ENCODE data around the gene HPSE2.

Gene HPSE2

DNA sequence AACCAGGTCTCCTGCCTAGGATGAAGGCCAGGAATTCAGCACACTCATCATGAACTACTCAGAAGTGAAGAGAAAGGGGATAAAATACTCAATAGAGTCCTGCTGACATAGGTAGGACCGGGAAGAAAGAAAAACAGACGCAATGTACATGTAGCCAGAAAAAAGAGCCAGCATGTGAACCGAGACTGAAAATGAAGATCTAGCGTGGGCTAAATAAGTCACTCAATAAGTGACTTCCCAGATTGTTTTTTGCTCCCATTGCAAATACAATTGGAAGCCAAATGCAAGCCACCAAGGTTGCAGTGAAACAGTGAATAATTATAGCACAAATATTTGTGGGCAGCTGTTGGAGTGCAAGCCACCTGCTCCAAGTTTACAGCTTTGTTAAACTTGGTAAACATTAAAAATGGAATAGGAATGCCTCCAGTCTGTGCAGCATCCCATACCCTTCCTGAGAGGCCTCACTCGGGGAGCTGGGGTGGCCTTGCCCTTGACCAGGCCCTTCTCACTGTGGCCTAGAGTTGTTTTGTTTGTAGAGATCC is 754.2 kb downstream of the HPSE2 start:
- H3K4me2 ChIP-seq (ENCODE audit: low read length), result no peak overlapping the region
- H3K79me2 ChIP-seq, result no peaks in the 10 kb centered on the region
- TF ChIP-seq, protein P1, sequence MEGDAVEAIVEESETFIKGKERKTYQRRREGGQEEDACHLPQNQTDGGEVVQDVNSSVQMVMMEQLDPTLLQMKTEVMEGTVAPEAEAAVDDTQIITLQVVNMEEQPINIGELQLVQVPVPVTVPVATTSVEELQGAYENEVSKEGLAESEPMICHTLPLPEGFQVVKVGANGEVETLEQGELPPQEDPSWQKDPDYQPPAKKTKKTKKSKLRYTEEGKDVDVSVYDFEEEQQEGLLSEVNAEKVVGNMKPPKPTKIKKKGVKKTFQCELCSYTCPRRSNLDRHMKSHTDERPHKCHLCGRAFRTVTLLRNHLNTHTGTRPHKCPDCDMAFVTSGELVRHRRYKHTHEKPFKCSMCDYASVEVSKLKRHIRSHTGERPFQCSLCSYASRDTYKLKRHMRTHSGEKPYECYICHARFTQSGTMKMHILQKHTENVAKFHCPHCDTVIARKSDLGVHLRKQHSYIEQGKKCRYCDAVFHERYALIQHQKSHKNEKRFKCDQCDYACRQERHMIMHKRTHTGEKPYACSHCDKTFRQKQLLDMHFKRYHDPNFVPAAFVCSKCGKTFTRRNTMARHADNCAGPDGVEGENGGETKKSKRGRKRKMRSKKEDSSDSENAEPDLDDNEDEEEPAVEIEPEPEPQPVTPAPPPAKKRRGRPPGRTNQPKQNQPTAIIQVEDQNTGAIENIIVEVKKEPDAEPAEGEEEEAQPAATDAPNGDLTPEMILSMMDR (IDR thresholded peaks at IDR 0.05), result no peak
- no peak overlapping the region for H3K27ac ChIP-seq
- no peak overlapping the region for H2AFZ ChIP-seq
- no peaks in the 10 kb centered on the region for H3K36me3 ChIP-seq (ENCODE audit: control insufficient read depth, insufficient read depth, low read length)
- no peak overlapping the region for H3K9ac ChIP-seq
- no peak overlapping the region for H3K4me3 ChIP-seq (ENCODE audit: low read depth, low read length)
- no peaks in the 10 kb centered on the region for H3K4me1 ChIP-seq
- H3K9me3 ChIP-seq (ENCODE audit: control insufficient read depth, low read length), result no peaks in the 10 kb centered on the region
- H3K27me3 ChIP-seq (ENCODE audit: control insufficient read depth, insufficient read depth, low read length), result no peaks in the 10 kb centered on the region

DNA sequence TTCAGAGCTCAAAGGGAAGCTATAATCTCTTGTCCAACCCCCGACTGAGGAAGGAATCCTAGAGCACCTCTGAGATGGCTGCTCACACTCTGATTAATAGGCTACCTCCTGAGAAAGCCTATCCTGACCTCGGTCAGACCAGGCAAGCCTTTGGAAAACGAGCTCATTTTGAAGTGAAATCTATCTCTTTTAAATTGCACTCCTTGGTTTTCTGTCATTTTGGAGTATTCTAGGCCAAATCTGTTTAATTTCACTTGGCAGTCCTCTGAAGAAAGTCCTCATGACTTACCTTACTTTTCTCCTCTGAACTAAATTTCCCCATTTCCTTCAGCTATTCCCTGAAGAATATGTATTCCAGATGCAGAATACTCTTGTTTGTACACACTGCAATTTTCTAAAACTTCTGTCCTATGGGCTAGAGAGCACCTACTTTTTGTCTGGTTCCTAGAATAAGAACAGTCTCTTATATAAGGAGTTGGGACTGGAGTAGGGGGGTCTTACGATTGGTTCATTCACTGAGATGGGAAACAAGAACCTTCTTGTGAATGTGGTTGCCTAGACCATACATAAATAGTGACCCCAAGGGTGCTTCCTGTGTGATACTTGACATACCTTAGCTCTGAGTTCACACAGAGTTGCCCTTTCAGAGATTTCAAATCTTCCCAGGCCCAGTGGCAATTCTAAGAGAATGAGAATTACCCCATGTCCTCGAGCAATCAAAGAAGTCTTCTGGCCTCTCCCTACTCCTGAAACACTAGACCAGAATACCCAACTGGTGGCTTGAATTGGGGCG is 757.0 kb downstream of the HPSE2 start:
- H3K79me2 ChIP-seq, result no peaks in the 10 kb centered on the region
- H3K27me3 ChIP-seq (ENCODE audit: control insufficient read depth, insufficient read depth, low read length), result no peaks in the 10 kb centered on the region
- no peak overlapping the region for H3K4me2 ChIP-seq (ENCODE audit: low read length)
- no peak overlapping the region for H2AFZ ChIP-seq
- no peaks in the 10 kb centered on the region for H3K4me1 ChIP-seq
- H3K36me3 ChIP-seq (ENCODE audit: control insufficient read depth, insufficient read depth, low read length), result no peaks in the 10 kb centered on the region
- no peak overlapping the region for H3K27ac ChIP-seq
- no peaks in the 10 kb centered on the region for H3K9me3 ChIP-seq (ENCODE audit: control insufficient read depth, low read length)
- H3K4me3 ChIP-seq (ENCODE audit: low read depth, low read length), result no peak overlapping the region
- TF ChIP-seq, protein P1 (IDR thresholded peaks at IDR 0.05), result no peak
- H3K9ac ChIP-seq, result no peak overlapping the region

DNA sequence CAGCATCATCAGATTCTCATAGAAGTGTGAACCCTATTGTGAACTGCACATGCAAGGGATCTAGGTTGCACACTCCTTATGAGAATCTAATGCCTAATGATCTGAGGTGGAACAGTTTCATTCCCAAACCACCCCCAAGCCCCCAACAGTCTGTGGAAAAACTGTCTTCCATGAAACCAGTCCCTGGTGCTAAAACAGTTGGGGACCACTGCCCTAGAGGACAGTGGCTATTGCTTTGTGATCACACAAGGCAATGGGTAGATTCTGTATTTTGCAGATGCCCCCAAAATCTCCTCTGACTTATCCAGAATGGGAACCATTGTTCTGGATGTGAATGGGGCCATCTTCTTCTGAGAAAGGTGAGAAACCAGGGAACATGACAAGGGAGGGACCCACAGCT is 757.8 kb downstream of the HPSE2 start:
- Histone ChIP-seq H3K36me3 (ENCODE audit: control insufficient read depth, insufficient read depth, low read length) (no peaks in the 10 kb centered on the region), H3K4me2 (ENCODE audit: low read length) (no peak overlapping the region), H3K4me1 (no peaks in the 10 kb centered on the region), H3K9me3 (ENCODE audit: control insufficient read depth, low read length) (no peaks in the 10 kb centered on the region), H3K4me3 (ENCODE audit: low read depth, low read length) (no peak overlapping the region), H3K9ac (no peak overlapping the region), H3K27ac (no peak overlapping the region), H3K79me2 (no peaks in the 10 kb centered on the region), H2AFZ (no peak overlapping the region), H3K27me3 (ENCODE audit: control insufficient read depth, insufficient read depth, low read length) (no peaks in the 10 kb centered on the region)
- TF ChIP-seq, protein P1 (IDR thresholded peaks at IDR 0.05), result no peak

DNA sequence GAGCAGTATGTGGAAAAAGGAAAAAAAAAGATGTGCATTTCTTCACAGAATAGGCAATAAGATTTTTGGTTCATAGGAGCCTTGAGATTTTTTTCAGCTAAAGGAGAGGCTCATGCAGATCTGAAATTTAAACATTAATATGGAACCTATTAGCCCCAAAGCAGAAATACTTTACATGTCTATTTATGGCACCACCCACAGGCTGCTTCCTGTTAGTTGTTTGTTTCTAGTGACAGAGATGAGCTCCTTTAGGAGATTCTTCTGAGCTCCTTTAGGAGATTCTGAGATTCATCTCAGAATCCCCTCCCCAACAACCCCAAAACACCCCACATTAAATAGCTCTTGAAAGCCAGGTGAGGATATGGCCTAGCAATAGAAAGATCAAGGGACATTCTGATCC is 761.0 kb downstream of the HPSE2 start:
- TF ChIP-seq, protein P1 (IDR thresholded peaks at IDR 0.05), result no peak

DNA sequence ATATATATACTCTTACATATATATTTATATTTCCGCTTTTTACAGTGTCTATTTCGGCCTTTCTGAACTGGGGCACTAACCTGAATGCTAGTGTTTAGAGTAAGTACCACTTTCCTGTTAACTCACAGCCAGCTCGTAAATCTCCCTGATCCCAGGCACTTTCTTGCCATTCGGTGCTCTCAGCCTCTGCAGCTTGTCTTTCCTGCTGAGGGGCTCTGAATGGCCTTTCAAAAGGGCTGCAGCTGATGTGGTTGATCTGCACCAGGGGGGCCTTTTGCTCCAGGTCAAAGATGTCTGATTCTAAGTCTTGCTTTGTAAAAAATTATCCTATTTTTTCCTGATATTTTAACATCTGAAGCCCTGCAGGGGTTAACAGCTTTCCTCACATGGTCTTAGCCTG is 763.5 kb downstream of the HPSE2 start:
- Histone ChIP-seq H3K9me3 (ENCODE audit: control insufficient read depth, low read length) (no peaks in the 10 kb centered on the region), H3K4me2 (ENCODE audit: low read length) (no peak overlapping the region), H3K27ac (no peak overlapping the region), H3K36me3 (ENCODE audit: control insufficient read depth, insufficient read depth, low read length) (no peaks in the 10 kb centered on the region), H3K4me3 (ENCODE audit: low read depth, low read length) (no peak overlapping the region), H2AFZ (no peak overlapping the region), H3K27me3 (ENCODE audit: control insufficient read depth, insufficient read depth, low read length) (no peaks in the 10 kb centered on the region), H3K79me2 (no peaks in the 10 kb centered on the region), H3K9ac (no peak overlapping the region), H3K4me1 (peaks cover 1% of the 10 kb centered on the region)
- TF ChIP-seq, protein P1 (IDR thresholded peaks at IDR 0.05), result no peak

More for the DNA sequence above, 761.0 kb downstream of the HPSE2 start:
- Histone ChIP-seq H3K27me3 (ENCODE audit: control insufficient read depth, insufficient read depth, low read length) (no peaks in the 10 kb centered on the region), H3K27ac (no peak overlapping the region), H3K4me3 (ENCODE audit: low read depth, low read length) (no peak overlapping the region), H2AFZ (no peak overlapping the region), H3K79me2 (no peaks in the 10 kb centered on the region), H3K9me3 (ENCODE audit: control insufficient read depth, low read length) (no peaks in the 10 kb centered on the region), H3K4me1 (no peaks in the 10 kb centered on the region), H3K36me3 (ENCODE audit: control insufficient read depth, insufficient read depth, low read length) (no peaks in the 10 kb centered on the region), H3K4me2 (ENCODE audit: low read length) (no peak overlapping the region), H3K9ac (no peak overlapping the region)

Data from parathyroid adenoma (tissue), 2 donors.